Measurements from ENCODE around the gene IL21R.

The IL21R gene

DNA sequence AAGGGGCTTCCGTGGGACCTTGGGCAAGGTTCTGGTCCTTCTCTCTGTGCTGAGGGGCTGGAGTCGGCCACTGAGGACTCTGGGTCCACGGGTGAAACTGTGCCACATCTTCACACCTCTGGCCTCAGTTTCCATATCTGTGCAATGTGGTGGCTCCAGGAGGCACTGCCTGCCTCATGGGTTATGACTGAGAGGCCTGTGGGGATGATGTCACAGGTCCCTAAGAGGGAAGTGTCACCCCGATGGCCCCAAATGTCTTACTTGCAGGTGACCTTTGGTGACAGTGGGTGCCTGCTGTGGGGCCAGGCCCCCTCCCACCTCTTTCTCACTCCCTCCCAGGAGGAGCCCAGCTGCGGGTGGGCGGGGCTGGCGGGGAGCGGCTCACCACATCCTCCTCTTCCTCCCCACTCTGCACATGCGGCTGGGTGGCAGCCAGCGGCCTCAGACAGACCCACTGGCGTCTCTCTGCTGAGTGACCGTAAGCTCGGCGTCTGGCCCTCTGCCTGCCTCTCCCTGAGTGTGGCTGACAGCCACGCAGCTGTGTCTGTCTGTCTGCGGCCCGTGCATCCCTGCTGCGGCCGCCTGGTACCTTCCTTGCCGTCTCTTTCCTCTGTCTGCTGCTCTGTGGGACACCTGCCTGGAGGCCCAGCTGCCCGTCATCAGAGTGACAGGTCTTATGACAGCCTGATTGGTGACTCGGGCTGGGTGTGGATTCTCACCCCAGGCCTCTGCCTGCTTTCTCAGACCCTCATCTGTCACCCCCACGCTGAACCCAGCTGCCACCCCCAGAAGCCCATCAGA lies at the start of gene IL21R:
TSS of gene IL21R (plus strand) at position 407 of the 801 bp plus-strand sequence. CDS start 27,898 bp downstream, outside the sequence.
- no peak for DNase-seq (ENCODE audit: low read depth, low spot score)
- ChIA-PET POLR2A (no interaction called here), CTCF (interaction anchor here (0.8 to 2.6 kb wide), 4 partner anchors 21 to 1565 kb away, joined by 3 to 18 read pairs (median 6); no protein-coding TSS in a partner anchor)
- no peak within 1 kb of the TSS for H3K4me3 ChIP-seq (ENCODE audit: low read depth, low read length)
- TF ChIP-seq, protein P1, sequence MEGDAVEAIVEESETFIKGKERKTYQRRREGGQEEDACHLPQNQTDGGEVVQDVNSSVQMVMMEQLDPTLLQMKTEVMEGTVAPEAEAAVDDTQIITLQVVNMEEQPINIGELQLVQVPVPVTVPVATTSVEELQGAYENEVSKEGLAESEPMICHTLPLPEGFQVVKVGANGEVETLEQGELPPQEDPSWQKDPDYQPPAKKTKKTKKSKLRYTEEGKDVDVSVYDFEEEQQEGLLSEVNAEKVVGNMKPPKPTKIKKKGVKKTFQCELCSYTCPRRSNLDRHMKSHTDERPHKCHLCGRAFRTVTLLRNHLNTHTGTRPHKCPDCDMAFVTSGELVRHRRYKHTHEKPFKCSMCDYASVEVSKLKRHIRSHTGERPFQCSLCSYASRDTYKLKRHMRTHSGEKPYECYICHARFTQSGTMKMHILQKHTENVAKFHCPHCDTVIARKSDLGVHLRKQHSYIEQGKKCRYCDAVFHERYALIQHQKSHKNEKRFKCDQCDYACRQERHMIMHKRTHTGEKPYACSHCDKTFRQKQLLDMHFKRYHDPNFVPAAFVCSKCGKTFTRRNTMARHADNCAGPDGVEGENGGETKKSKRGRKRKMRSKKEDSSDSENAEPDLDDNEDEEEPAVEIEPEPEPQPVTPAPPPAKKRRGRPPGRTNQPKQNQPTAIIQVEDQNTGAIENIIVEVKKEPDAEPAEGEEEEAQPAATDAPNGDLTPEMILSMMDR (IDR thresholded peaks at IDR 0.05; ENCODE audit: insufficient read depth, low read length, missing control alignments): no peak

DNA sequence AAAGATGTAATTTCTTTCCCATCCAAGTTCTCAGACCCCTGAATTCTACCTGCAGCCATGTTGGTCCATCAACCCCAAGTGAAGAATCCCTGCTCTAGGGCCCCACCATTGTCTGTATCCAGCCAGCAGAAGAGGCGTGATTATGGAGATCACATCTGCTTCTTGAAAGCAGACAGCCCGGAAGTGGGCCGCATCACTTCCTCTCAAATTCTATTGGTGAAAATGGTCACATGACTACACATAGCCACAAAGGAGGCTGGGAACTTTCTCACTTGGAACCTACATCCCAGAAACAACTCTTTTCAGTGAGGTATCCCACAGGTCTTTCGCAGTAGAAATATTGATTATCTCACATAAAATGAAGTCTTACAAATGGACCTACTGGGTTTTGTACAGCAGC lies 48.1 kb upstream of the IL21R start:
- ChIA-PET POLR2A (no interaction called here), CTCF (interaction anchor here (0.9 to 5.3 kb wide), 4 partner anchors 10 to 119 kb away, joined by 3 to 46 read pairs (median 12); no protein-coding TSS in a partner anchor)
- TF ChIP-seq, protein P1 (IDR thresholded peaks at IDR 0.05; ENCODE audit: insufficient read depth, low read length, missing control alignments): no peak
- H3K4me3 ChIP-seq (ENCODE audit: low read depth, low read length): no peak overlapping the region
- no peak for DNase-seq (ENCODE audit: low read depth, low spot score)

DNA sequence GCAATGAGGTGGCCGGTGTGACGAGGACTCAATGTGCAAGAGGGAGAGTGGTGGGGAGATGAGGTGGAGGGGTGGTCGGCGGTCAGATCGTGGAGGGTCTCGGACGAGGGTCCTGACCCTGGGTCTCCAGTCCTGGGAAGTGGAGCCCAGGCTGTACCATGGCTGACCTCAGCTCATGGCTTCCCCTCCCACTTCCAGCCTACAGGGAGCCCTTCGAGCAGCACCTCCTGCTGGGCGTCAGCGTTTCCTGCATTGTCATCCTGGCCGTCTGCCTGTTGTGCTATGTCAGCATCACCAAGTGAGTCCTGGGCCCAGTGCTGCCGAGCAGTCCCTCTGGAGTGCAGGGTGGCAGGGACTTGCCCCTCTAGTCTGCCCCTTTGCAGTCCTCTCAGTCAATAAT lies 46.4 kb upstream of the IL21R start:
- no peak for DNase-seq (ENCODE audit: low read depth, low spot score)
- TF ChIP-seq, protein P1 (IDR thresholded peaks at IDR 0.05; ENCODE audit: insufficient read depth, low read length, missing control alignments): peak; percentile 40
- CTCF ChIA-PET: interaction anchor here (5.1 to 5.3 kb wide), 2 partner anchors 11 to 121 kb away, joined by 22 to 46 read pairs; no protein-coding TSS in a partner anchor
- H3K4me3 ChIP-seq (ENCODE audit: low read depth, low read length): no peak overlapping the region
- POLR2A ChIA-PET: no interaction called here

DNA sequence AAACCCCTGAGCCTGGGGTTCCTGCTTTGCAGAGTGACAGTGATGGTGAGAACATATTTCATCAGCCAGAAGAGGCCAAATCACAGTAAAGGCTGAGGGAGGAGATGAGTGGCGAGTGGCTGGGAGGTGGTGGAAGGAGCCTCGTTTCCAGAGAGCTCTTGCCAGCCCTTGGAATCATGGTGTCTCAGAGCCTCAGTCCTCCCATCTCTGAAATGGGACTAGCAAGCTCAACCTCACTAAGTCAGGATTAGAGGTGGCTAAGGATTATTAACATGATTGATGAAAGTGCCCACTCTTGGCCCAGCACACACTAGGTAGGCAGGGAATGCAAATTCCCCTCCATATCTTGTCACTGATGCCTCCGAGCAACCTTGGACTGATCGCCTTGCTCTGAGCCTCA lies 45.2 kb upstream of the IL21R start:
- TF ChIP-seq, protein P1 (IDR thresholded peaks at IDR 0.05; ENCODE audit: insufficient read depth, low read length, missing control alignments): no peak
- ChIA-PET POLR2A (no interaction called here), CTCF (interaction anchor here (5.1 to 5.3 kb wide), 2 partner anchors 10 to 122 kb away, joined by 22 to 46 read pairs; no protein-coding TSS in a partner anchor)
- no peak for DNase-seq (ENCODE audit: low read depth, low spot score)
- H3K4me3 ChIP-seq (ENCODE audit: low read depth, low read length): no peak overlapping the region

DNA sequence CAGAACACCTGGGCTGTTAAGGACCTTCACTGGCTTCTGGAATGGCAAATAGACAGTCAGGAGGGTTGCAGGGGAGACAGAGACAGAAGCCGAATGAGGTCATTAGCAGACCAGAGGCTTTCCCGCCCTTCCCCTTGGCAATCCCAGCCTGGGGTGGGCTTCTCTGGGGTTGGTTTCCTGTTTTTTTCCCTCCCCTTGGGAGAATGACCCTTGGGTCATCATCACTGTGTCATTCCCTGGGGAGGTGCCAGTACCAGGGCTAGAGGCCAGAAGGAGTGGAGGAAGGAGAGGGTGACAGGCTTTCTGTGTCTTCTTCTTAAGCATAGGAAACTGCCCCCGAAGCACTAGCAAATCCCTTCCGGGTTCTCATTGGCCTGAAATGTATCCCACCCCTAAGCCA lies 42.9 kb upstream of the IL21R start:
- TF ChIP-seq, protein P1 (IDR thresholded peaks at IDR 0.05; ENCODE audit: insufficient read depth, low read length, missing control alignments): no peak
- H3K4me3 ChIP-seq (ENCODE audit: low read depth, low read length): no peak overlapping the region
- ChIA-PET POLR2A (no interaction called here), CTCF (no interaction called here)
- DNase-seq (ENCODE audit: low read depth, low spot score): no peak

DNA sequence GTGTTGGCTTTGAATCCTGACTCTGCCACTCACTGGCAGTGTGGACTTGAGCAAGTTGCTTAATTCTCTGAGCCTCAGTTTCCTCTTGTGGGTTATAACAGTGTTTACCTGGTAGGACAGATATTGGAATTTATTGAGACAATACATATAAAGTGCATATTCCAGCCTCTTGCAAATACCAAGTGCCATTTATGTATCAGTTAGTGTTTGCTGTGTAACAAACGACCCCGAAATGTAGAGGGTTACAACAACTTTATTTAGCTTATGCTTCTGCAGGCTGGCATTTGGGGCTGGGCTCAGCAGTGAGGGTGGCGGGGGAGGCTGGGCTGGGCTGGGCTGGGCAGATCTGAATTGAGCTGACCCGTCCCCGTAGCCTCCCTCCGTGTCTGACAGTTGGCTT lies 42.4 kb upstream of the IL21R start:
- no peak for DNase-seq (ENCODE audit: low read depth, low spot score)
- CTCF ChIA-PET: no interaction called here
- POLR2A ChIA-PET: no interaction called here
- TF ChIP-seq, protein P1 (IDR thresholded peaks at IDR 0.05; ENCODE audit: insufficient read depth, low read length, missing control alignments): no peak
- no peak overlapping the region for H3K4me3 ChIP-seq (ENCODE audit: low read depth, low read length)

All from AG04449 (cell line).